ENCODE results near the gene APOBEC2.
A peak's percentile ranks its signal among the peaks of the same experiment; 100 is the strongest.

The APOBEC2 gene

DNA sequence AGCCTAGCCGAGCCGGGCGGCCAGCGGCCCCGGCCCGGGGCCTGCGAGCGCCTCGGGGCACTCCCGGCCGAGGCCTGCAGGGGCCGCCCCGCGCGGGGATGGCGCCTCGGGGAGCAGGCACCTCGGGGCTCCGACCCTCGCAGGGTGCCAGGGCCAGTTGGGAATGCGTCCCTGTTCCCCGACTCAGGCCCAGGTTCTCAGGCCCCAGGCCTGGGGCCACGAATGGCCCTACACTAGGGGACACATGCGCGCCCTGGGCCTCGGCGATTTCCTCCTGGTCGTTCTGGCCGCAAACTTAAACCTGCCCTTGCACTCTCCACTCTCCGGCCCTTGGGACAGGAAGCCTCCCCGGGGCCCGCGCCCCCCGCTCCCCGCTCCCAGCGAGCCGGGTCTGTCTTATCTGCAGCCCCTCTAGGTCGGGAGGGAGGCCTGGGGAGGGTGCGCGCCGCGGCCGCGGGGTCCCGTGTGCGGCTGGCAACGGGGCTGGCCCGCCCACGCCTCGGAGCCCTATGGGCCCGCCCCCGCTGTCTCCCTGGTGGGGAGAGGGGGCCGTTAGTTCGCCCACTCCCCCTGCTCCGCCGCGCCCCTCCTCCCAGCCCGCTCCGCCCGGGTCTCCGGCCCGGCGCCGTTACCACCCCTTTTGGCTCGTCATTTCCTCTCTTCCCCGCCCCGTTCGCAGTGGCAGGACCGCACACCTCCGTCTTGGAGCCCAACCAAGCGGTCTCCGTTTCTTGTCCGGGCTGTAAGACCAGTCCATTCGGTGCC is 20.4 kb downstream of the APOBEC2 start:
- no peaks in the 10 kb centered on the region for H3K9me3 Mint-ChIP-seq
- peaks cover 55% of the 10 kb centered on the region for H3K4me1 Mint-ChIP-seq
- H3K27me3 Mint-ChIP-seq (ENCODE audit: low read depth, poor library complexity): no peaks in the 10 kb centered on the region
- H3K4me3 Mint-ChIP-seq: peak overlapping the region; percentile 90
- peak; percentile 88 for DNase-seq
- TF ChIP-seq, protein P1, sequence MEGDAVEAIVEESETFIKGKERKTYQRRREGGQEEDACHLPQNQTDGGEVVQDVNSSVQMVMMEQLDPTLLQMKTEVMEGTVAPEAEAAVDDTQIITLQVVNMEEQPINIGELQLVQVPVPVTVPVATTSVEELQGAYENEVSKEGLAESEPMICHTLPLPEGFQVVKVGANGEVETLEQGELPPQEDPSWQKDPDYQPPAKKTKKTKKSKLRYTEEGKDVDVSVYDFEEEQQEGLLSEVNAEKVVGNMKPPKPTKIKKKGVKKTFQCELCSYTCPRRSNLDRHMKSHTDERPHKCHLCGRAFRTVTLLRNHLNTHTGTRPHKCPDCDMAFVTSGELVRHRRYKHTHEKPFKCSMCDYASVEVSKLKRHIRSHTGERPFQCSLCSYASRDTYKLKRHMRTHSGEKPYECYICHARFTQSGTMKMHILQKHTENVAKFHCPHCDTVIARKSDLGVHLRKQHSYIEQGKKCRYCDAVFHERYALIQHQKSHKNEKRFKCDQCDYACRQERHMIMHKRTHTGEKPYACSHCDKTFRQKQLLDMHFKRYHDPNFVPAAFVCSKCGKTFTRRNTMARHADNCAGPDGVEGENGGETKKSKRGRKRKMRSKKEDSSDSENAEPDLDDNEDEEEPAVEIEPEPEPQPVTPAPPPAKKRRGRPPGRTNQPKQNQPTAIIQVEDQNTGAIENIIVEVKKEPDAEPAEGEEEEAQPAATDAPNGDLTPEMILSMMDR (IDR thresholded peaks at IDR 0.05): peak; percentile 34
- peak overlapping the region; percentile 97 for H3K27ac Mint-ChIP-seq
- H3K36me3 Mint-ChIP-seq (ENCODE audit: low read depth): no peaks in the 10 kb centered on the region

DNA sequence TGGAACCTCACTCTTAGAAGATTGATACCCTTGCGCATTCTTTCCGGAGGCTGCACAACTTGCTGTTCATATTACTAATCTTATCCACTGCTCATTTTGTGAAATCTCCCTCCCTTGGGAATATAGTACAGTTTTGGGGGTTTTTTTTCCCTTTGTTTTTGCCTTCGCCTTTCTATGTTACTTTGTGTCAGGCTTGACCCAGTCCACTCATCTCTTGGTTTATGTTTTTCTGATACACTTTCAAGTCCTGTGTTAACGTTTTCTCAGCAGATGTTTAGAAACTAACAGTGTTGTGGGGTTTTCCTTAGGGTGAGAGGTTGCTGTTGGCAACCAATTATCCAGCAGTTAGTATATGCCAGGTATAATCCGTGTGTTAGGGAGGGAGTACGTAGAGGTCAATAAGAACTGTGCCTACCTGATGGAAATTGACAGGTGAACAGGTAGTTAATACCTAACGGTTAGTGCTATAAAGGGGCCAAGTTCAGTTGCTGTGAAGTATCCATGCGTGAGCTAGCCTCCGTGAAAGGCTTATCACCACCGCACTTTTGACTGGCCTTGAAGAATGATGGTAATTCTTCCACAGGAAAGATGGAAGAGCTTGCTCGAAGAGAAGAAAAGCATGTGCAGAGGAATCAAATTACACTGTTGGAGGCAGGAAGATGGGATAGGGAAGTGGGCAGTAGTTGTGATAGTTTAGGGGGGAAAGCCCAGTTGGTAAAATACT is 21.1 kb downstream of the APOBEC2 start:
- Mint-ChIP-seq H3K4me1 (peaks cover 55% of the 10 kb centered on the region), H3K9me3 (no peaks in the 10 kb centered on the region), H3K27ac (peak overlapping the region; percentile 97), H3K36me3 (ENCODE audit: low read depth) (peaks cover 5% of the 10 kb centered on the region), H3K27me3 (ENCODE audit: low read depth, poor library complexity) (no peaks in the 10 kb centered on the region), H3K4me3 (peak overlapping the region; percentile 90)
- TF ChIP-seq, protein P1 (IDR thresholded peaks at IDR 0.05): no peak
- no peak for DNase-seq

DNA sequence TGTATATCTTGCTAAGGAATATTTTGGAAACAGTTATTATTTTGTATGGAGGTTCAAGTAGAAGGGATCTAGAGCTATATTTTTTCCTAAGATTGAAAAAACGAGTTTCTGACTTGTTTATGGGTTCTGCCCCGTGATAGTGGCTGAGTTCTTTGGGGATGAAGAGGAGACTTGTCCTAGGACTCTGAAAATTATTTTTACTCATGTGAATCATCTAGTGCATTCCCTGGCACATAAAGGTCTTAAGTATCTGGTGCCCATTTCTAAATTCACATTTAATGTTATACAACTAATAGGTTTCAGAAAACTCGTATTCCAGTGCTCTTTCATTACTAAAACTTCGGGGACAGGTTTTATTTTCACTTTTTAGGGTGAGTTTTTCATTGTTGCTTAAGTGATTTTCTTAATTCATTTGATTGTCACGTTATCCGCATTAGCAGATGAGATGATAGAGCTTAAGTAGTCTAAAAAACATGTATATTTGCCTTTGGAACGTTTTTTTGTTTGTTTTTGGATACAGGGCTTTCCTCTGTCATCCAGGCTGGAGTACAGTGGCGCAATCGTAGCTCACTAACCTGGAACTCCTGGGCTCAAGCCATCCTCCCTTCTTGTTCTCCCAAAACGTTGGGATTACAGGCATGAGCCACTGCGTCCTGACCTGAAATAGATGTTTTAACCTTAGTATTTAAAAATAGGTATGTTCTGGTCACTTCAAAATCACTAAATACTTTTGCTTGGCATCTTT is 21.9 kb downstream of the APOBEC2 start:
- peak overlapping the region; percentile 97 for H3K27ac Mint-ChIP-seq
- TF ChIP-seq, protein P1 (IDR thresholded peaks at IDR 0.05): no peak
- peaks cover 12% of the 10 kb centered on the region for H3K36me3 Mint-ChIP-seq (ENCODE audit: low read depth)
- H3K4me3 Mint-ChIP-seq: peak overlapping the region; percentile 90
- H3K4me1 Mint-ChIP-seq: peaks cover 55% of the 10 kb centered on the region
- H3K27me3 Mint-ChIP-seq (ENCODE audit: low read depth, poor library complexity): no peaks in the 10 kb centered on the region
- no peak for DNase-seq
- no peaks in the 10 kb centered on the region for H3K9me3 Mint-ChIP-seq

DNA sequence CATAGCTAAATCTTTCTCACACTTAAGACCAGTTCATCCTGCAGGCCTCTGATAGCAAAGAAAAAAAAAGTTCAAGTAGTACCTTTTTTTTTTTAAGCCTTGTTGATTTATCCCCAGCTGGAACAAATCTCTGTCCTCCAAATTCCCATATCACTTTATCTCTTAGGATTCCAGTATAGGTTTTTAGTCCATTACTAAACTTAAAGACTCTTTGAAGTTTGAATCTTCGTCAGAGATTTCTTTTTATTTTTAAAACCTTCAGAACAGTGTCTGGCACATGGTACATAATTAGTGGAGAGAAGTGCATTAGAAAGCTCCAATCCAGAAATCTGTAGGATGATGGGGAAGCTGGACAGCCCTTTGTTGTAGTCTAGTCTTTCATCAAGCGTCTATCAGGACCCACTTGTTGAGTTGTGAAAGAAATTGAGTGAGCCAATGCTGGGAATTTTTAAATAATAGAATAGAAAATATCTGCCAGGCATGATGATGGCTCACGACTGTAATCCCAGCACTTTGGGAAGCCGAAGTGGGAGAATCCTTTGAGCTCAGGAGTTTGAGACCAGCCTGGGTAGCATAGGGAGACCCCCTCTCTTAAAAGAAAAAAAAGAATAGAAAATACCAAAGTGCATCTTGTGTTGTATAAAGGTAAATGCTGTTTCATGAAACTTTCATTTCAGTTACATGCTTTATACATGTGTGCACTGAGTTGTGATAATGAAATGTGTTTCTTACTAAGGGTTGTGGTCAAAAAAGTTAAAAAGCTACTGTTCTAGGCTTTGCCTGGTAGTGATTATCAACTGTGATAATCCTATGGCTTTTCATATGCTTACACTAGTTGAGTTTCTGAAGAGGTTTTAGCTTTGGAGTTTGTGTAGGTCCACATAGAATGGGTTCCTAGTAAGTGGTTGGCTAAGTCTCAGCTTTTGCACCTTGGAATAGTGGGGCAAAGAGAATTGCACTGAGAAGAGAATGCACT is 22.9 kb downstream of the APOBEC2 start:
- TF ChIP-seq, protein P1 (IDR thresholded peaks at IDR 0.05): no peak
- DNase-seq: no peak
- Mint-ChIP-seq H3K27ac (peak overlapping the region; percentile 95), H3K4me3 (peak overlapping the region; percentile 90), H3K36me3 (ENCODE audit: low read depth) (peaks cover 23% of the 10 kb centered on the region), H3K9me3 (no peaks in the 10 kb centered on the region), H3K27me3 (ENCODE audit: low read depth, poor library complexity) (no peaks in the 10 kb centered on the region), H3K4me1 (peaks cover 44% of the 10 kb centered on the region)

DNA sequence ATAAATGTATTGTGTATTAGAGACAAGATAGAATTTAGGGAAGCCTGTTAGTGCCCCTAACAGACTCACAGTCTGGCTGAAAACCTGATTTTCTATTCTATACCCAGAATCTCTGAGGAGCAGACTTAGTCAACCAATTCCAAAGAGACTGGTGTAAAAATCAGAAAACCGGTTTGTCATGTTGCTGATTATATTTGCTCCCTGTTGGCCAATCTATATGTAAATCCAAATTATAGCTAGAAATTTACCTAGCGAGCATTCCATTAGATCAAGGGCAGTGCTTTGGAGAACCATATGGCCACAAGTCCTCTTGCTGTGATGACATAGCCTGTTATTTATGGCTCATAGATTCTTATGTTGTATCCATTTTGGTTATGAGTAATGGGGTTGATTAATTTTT is 24.5 kb downstream of the APOBEC2 start:
- Mint-ChIP-seq H3K4me3 (no peak overlapping the region), H3K27ac (no peak overlapping the region), H3K4me1 (peaks cover 37% of the 10 kb centered on the region), H3K9me3 (no peaks in the 10 kb centered on the region), H3K27me3 (ENCODE audit: low read depth, poor library complexity) (no peaks in the 10 kb centered on the region), H3K36me3 (ENCODE audit: low read depth) (peaks cover 36% of the 10 kb centered on the region)
- DNase-seq: no peak
- TF ChIP-seq, protein P1 (IDR thresholded peaks at IDR 0.05): no peak

Measured in nephron progenitor cell (in vitro differentiated cells).